A549 (cell line): ENCODE measurements around the gene GRID2IP. TPM values are rescaled to one million over a fixed set of nuclear protein-coding genes. Genes with fewer than 3 reads are reported as not detected.

ENCODE experiments used
- ATAC-seq, 2 experiments: fragments of 200-7000 bp in 1 of 2; fragments of >200 bp in 1 of 2; cut with Nextera tagmentation in 1 of 2; cut with Tn5 transposase in 1 of 2; 3 replicates each; pipeline versions ENCODE4 v1.8.0 to v1.9.1; 2018 to 2020; ENCODE audit warnings: mild to moderate bottlenecking in 1 of 2, moderate library complexity in 1 of 2
- CTCF ChIA-PET: fragments of 300-600 bp; sonication (Branson Sonifier 250); formaldehyde crosslinking; extraction: SDS; loops from one replicate; lab custom pipeline; 2021; ENCODE audit warnings: antibody characterized with exemption, inconsistent platforms; lab: Yijun Ruan, JAX
- POLR2A ChIA-PET: fragments of 350-600 bp; formaldehyde crosslinking; extraction: SDS; loops from one replicate; lab custom pipeline; 2021; ENCODE audit warnings: antibody characterized with exemption, inconsistent platforms; lab: Yijun Ruan, JAX
- DNase-seq, 2 experiments: peaks; one replicate each; pipeline versions ENCODE4 v3.0.0 to v3.0.0-alpha.2; 2011 to 2016; ENCODE audit warnings: low read depth in 1 of 2, low spot score in 1 of 2
- FAIRE-seq: peaks from 2 replicates; lab custom pipeline; 2011; peaks lifted over from hg19 to GRCh38; lab: Jason Lieb, UNC
- H3K27ac ChIP-seq, 2 experiments: fragments of >200 bp; sonication (Bioruptor Twin); formaldehyde crosslinking; 3 replicates each; pipeline ENCODE4 v1.5.1; 2016 to 2017
- H3K4me1 ChIP-seq: fragments of >200 bp; sonication (Bioruptor Twin); formaldehyde crosslinking; 3 replicates; pipeline ENCODE4 v1.6.1; 2016
- H3K4me2 ChIP-seq: fragments of >200 bp; sonication (Bioruptor Twin); formaldehyde crosslinking; 3 replicates; pipeline ENCODE4 v1.6.1; 2016
- H3K4me3 ChIP-seq: fragments of >200 bp; sonication (Bioruptor Twin); formaldehyde crosslinking; 3 replicates; pipeline ENCODE4 v1.5.1; 2016
- H3K9me3 ChIP-seq: fragments of >200 bp; sonication (Bioruptor Twin); formaldehyde crosslinking; 3 replicates; pipeline ENCODE4 v1.6.1; 2016
- ATOH8 ChIP-seq: fragments of 250-450 bp; sonication (Bioruptor Pico); IDR thresholded peaks from 2 replicates; pipeline ENCODE4 v1.5.0; 2020; ENCODE audit warnings: low read depth, mild to moderate bottlenecking, moderate library complexity
- BCL3 ChIP-seq: fragments of >200 bp; sonication (Bioruptor Twin); formaldehyde crosslinking; IDR thresholded peaks from 3 replicates; pipeline ENCODE4 v1.6.1; 2016
- BHLHE40 ChIP-seq: IDR thresholded peaks from 2 replicates; pipeline ENCODE4 v1.6.1; 2012; ENCODE audit warnings: low read depth, low read length, inconsistent platforms
- CHD4 ChIP-seq: fragments of 200-600 bp; sonication (generic); IDR thresholded peaks from 2 replicates; pipeline ENCODE4 v1.6.1; 2016; ENCODE audit warnings: antibody characterized with exemption, mild to moderate bottlenecking, borderline replicate concordance
- HDAC2 ChIP-seq: fragments of 200-600 bp; sonication (generic); IDR thresholded peaks from 2 replicates; pipeline ENCODE4 v1.6.1; 2016
- HOXB5 ChIP-seq: fragments of 250-450 bp; sonication (Bioruptor Pico); IDR thresholded peaks from 2 replicates; pipeline ENCODE4 v1.5.0; 2020; ENCODE audit warnings: mild to moderate bottlenecking, moderate library complexity
- JUN ChIP-seq, 2 experiments: fragments of >200 bp; sonication (Bioruptor Twin); formaldehyde crosslinking; IDR thresholded peaks; 2 replicates in 1 of 2; 3 replicates in 1 of 2; pipeline ENCODE4 v1.6.1; 2016 to 2017
- NPAS2 ChIP-seq: fragments of 250-450 bp; sonication (Bioruptor Pico); IDR thresholded peaks from 2 replicates; pipeline ENCODE4 v1.8.0; 2022; ENCODE audit warnings: mild to moderate bottlenecking, moderate library complexity, borderline replicate concordance
- RNF2 ChIP-seq: fragments of 200-600 bp; sonication (generic); IDR thresholded peaks from 2 replicates; pipeline ENCODE4 v1.6.1; 2016; ENCODE audit warnings: low read depth, mild to moderate bottlenecking, antibody characterized with exemption, moderate library complexity, borderline replicate concordance
- ZFP36 ChIP-seq: fragments of 450-650 bp; IDR thresholded peaks from 2 replicates; pipeline ENCODE4 v1.6.1; 2014; ENCODE audit warnings: borderline replicate concordance; ENCODE audit not compliant: partially characterized antibody
- WGBS: methylation state at CpG from one replicate; pipeline ENCODE4 v1.1.6; 2017; ENCODE audit errors: missing lambda C conversion rate; 5-methylcytosine and 5-hydroxymethylcytosine counted together
- polyA plus RNA-seq, 4 experiments: library from polyadenylated mRNA; depleted of rRNA in 3 of 4; stranded (reverse); fragments of >200 nt; fragmentation: RNase III in 1 of 4; extraction: RNeasy Plus Mini Kit Qiagen cat#74134 plus additional on column Dnase treatment in 1 of 4; gene quantifications; 2 replicates in 3 of 4; 3 replicates in 1 of 4; pipeline ENCODE4 v1.2.3, GENCODE V29; 2011 to 2017
- TF ChIP-seq, protein P1 (sequence below): fragments of 200-600 bp; sonication (generic); IDR thresholded peaks from 2 replicates; pipeline ENCODE4 v1.6.1; 2016; ENCODE audit warnings: antibody characterized with exemption, mild to moderate bottlenecking, moderate library complexity
- TF ChIP-seq, protein P2 (sequence below): IDR thresholded peaks from 2 replicates; pipeline ENCODE4 v1.6.1; 2012
- TF ChIP-seq, protein P3 (sequence below): fragments of 450-650 bp; IDR thresholded peaks from 2 replicates; pipeline ENCODE4 v1.6.1; 2014; ENCODE audit warnings: antibody characterized with exemption

The GRID2IP gene
- polyA plus RNA-seq, 2 of the 4 experiments (the other 2 are of a cell fraction) = not detected

GRCh38 chr7:6546498-6547251 lies 4.6 kb downstream of the GRID2IP start:
- Histone ChIP-seq H3K4me2 (no peak overlapping the region), H3K4me1 (no peaks in the 10 kb centered on the region), H3K4me3 (no peak overlapping the region)
- peak; percentile 48 to 84; a peak in 3 of 6 replicates for ATAC-seq
- no peak for TF ChIP-seq HDAC2
- TF ChIP-seq ZFP36 = no peak
- TF ChIP-seq NPAS2 (CRISPR knock-in tag) = no peak
- TF ChIP-seq, protein P1, sequence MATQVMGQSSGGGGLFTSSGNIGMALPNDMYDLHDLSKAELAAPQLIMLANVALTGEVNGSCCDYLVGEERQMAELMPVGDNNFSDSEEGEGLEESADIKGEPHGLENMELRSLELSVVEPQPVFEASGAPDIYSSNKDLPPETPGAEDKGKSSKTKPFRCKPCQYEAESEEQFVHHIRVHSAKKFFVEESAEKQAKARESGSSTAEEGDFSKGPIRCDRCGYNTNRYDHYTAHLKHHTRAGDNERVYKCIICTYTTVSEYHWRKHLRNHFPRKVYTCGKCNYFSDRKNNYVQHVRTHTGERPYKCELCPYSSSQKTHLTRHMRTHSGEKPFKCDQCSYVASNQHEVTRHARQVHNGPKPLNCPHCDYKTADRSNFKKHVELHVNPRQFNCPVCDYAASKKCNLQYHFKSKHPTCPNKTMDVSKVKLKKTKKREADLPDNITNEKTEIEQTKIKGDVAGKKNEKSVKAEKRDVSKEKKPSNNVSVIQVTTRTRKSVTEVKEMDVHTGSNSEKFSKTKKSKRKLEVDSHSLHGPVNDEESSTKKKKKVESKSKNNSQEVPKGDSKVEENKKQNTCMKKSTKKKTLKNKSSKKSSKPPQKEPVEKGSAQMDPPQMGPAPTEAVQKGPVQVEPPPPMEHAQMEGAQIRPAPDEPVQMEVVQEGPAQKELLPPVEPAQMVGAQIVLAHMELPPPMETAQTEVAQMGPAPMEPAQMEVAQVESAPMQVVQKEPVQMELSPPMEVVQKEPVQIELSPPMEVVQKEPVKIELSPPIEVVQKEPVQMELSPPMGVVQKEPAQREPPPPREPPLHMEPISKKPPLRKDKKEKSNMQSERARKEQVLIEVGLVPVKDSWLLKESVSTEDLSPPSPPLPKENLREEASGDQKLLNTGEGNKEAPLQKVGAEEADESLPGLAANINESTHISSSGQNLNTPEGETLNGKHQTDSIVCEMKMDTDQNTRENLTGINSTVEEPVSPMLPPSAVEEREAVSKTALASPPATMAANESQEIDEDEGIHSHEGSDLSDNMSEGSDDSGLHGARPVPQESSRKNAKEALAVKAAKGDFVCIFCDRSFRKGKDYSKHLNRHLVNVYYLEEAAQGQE = no peak
- TF ChIP-seq BCL3 = no peak
- TF ChIP-seq HOXB5 = no peak
- no peak for TF ChIP-seq ATOH8
- TF ChIP-seq, protein P2, sequence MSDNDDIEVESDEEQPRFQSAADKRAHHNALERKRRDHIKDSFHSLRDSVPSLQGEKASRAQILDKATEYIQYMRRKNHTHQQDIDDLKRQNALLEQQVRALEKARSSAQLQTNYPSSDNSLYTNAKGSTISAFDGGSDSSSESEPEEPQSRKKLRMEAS = no peak
- TF ChIP-seq, protein P3, sequence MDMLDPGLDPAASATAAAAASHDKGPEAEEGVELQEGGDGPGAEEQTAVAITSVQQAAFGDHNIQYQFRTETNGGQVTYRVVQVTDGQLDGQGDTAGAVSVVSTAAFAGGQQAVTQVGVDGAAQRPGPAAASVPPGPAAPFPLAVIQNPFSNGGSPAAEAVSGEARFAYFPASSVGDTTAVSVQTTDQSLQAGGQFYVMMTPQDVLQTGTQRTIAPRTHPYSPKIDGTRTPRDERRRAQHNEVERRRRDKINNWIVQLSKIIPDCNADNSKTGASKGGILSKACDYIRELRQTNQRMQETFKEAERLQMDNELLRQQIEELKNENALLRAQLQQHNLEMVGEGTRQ = no peak
- no peak for TF ChIP-seq JUN (IDR thresholded peaks at IDR 0.05)
- TF ChIP-seq BHLHE40 = no peak
- TF ChIP-seq RNF2 = no peak
- TF ChIP-seq, all 56 proteins: peak for 0
- H3K9me3 ChIP-seq = no peaks in the 10 kb centered on the region
- ChIA-PET CTCF (interaction anchor here (0.6 to 1.9 kb wide), 5 partner anchors 12 to 608 kb away, joined by 3 to 12 read pairs (median 3); no protein-coding TSS in a partner anchor), POLR2A (no interaction called here)
- no peak overlapping the region for H3K27ac ChIP-seq
- WGBS = 44% methylated on average over 12 of the region's 12 CpGs
- FAIRE-seq (no peak), DNase-seq (peak in 1 of 2 experiments; percentile 33)

DNA sequence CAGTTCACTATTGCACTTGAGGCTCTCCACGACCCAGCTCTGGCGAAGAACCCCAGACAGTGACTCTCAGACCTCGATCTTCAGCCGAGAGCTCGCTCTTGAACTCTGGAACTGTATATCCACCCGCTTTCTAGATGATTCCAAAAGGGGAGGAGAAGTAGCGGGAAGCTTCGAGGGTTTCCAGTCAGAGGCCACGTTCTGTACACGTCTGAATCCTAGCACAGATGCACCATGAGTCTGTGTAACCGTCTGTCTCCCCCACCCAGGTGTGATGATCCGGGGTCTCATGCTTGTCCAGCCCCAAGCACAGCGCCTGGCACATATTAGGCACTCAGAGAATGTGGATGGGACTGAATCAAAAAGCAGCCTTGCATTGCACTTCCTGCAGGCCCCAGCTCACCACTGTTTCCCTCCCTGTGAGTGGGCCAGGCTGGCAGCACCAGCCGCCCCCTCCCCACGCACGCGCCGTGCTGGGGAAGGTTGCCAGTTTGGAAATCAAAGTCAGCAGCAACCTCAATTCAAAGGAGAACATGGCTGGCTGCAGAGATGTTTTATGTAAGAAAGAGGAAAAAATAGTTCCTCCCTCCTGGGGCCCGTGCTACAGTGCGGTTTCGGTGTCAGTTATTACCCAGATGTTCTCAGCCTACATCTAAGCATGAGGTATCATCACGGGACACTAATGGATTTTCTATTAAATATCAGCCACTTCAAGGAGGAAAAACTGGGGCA lies 5.7 kb downstream of the GRID2IP start:
- FAIRE-seq = no peak
- CTCF ChIA-PET = interaction anchor here (1.4 to 3.2 kb wide), 2 partner anchors 30 to 44 kb away, joined by 5 to 12 read pairs; partner anchors contain the start of gene INTS15
- Histone ChIP-seq H3K4me2 (no peak overlapping the region), H3K9me3 (no peaks in the 10 kb centered on the region), H3K4me3 (no peak overlapping the region), H3K27ac (no peak overlapping the region), H3K4me1 (no peaks in the 10 kb centered on the region)
- DNase-seq = no peak
- ATAC-seq = no peak
- 76% methylated on average over 22 of the region's 22 CpGs for WGBS
- no peak for TF ChIP-seq CHD4
- POLR2A ChIA-PET = no interaction called here
